NCI-H510A treated with DMSO at 0.1 percent for 48 hours (cell line): Measurements from ENCODE around the gene PLBD2.

Experiments
- DNase-seq: peaks from one replicate; lab custom pipeline; 2025; lab: John Stamatoyannopoulos, UW

The PLBD2 gene

GRCh38 chr12:113358381-113359132 lies at the start of gene PLBD2:
Gene PLBD2 (plus strand): TSS chr12:113358587. CDS start chr12:113358601, 14 bp downstream.
- DNase-seq, result peak; percentile 87

- no peak for DNase-seq
These were observed 47.9 kb upstream of the PLBD2 start for GRCh38 chr12:113310489-113310888.

GRCh38 chr12:113314121-113314529 lies 44.3 kb upstream of the PLBD2 start:
- DNase-seq, result no peak

GRCh38 chr12:113315358-113315757 lies 43.0 kb upstream of the PLBD2 start:
- DNase-seq, result no peak

- DNase-seq, result no peak
These were observed 42.2 kb upstream of the PLBD2 start for GRCh38 chr12:113316155-113316554.

GRCh38 chr12:113317122-113317521 lies 41.3 kb upstream of the PLBD2 start:
- no peak for DNase-seq

- no peak for DNase-seq
These were observed 40.2 kb upstream of the PLBD2 start for GRCh38 chr12:113318046-113318656.

GRCh38 chr12:113318900-113319628 lies 39.3 kb upstream of the PLBD2 start:
- no peak for DNase-seq

- no peak for DNase-seq
These were observed 38.0 kb upstream of the PLBD2 start for GRCh38 chr12:113320401-113320800.

- no peak for DNase-seq
These were observed 36.0 kb upstream of the PLBD2 start for GRCh38 chr12:113322343-113322742.

GRCh38 chr12:113325916-113326315 lies 32.5 kb upstream of the PLBD2 start:
- no peak for DNase-seq

- no peak for DNase-seq
These were observed 31.5 kb upstream of the PLBD2 start for GRCh38 chr12:113326775-113327395.

- DNase-seq, result no peak
These were observed 30.0 kb upstream of the PLBD2 start for GRCh38 chr12:113328368-113328889.

GRCh38 chr12:113329022-113329790 lies 29.2 kb upstream of the PLBD2 start:
- no peak for DNase-seq

GRCh38 chr12:113329791-113330417 lies 28.5 kb upstream of the PLBD2 start:
- DNase-seq, result no peak

- DNase-seq, result no peak
These were observed 27.9 kb upstream of the PLBD2 start for GRCh38 chr12:113330505-113330904.

- no peak for DNase-seq
These were observed 25.5 kb upstream of the PLBD2 start for GRCh38 chr12:113332688-113333417.

- no peak for DNase-seq
These were observed 25.0 kb upstream of the PLBD2 start for GRCh38 chr12:113333418-113333750.

- peak; percentile 30 for DNase-seq
These were observed 24.3 kb upstream of the PLBD2 start for GRCh38 chr12:113333877-113334785.
